ENCODE measurements around the gene CXCR4. TPM values are rescaled to one million over a fixed set of nuclear protein-coding genes. Genes with fewer than 3 reads are reported as not detected.

CXCR4 gene
- total RNA-seq, 3 donors from 2014 or later (not counting 1 experiment from before 2014, with no cell fraction given): 582 to 848 (median 741) TPM

DNA sequence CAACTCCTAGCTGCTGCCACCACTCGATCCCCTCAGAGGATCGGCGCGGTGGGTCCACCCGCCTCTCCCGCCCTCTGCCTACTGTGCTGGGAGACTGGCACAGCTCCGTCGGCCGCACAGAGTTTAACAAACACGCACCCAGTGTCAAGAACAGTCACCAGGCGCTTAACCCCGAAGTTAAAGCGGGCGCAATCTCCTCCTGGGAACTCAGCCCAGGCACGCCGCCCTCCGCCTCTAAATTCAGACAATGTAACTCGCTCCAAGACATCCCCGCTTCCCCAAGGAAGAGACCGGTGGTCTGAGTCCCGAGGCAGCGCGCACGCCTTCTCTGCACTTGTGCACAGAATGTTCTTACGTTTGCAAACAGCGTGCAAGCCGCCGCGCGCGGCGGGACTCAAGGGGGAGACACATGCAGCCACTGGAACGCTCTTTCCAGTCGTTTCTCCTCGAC is 533 bp downstream of the CXCR4 start:
- Mint-ChIP-seq H3K9me3 (no peaks in the 10 kb centered on the region), H3K36me3 (peaks cover 8% of the 10 kb centered on the region)
- ATAC-seq: peak; percentile 6 to 17 (median 14)

GRCh38 chr2:136116813-136117390 is 1.0 kb downstream of the CXCR4 start:
- intact Hi-C loops (cut with micrococcal nuclease): loop anchor here (1.0 to 10.0 kb wide), 12 partner anchors 15 to 375 kb away; partner anchors contain the start of gene UBXN4
- Histone ChIP-seq H3K27me3 (ENCODE audit: control insufficient read depth, insufficient read depth, low read length) (no peaks in the 10 kb centered on the region), H3K4me1 (ENCODE audit: control insufficient read depth, insufficient read depth, low read length) (peaks cover 32% of the 10 kb centered on the region), H3K4me3 (ENCODE audit: low read length) (peak overlapping the region; percentile 98), H3K36me3 (ENCODE audit: control insufficient read depth, insufficient read depth, low read length) (peaks cover 28% of the 10 kb centered on the region), H3K9me3 (ENCODE audit: control insufficient read depth, insufficient read depth, low read length) (no peaks in the 10 kb centered on the region), H3K27ac (ENCODE audit: low read length) (peak overlapping the region; percentile 98)
- H3K27me3 Mint-ChIP-seq (ENCODE audit: low read depth in 2 of 2): no peaks in the 10 kb centered on the region
- H3K9me3 Mint-ChIP-seq: no peaks in the 10 kb centered on the region
- peak; percentile 75 to 90 for DNase-seq
- H3K27ac Mint-ChIP-seq: peak overlapping the region; percentile 85 to 90
- H3K36me3 Mint-ChIP-seq: peaks cover 8% of the 10 kb centered on the region
- TF ChIP-seq, protein P1, sequence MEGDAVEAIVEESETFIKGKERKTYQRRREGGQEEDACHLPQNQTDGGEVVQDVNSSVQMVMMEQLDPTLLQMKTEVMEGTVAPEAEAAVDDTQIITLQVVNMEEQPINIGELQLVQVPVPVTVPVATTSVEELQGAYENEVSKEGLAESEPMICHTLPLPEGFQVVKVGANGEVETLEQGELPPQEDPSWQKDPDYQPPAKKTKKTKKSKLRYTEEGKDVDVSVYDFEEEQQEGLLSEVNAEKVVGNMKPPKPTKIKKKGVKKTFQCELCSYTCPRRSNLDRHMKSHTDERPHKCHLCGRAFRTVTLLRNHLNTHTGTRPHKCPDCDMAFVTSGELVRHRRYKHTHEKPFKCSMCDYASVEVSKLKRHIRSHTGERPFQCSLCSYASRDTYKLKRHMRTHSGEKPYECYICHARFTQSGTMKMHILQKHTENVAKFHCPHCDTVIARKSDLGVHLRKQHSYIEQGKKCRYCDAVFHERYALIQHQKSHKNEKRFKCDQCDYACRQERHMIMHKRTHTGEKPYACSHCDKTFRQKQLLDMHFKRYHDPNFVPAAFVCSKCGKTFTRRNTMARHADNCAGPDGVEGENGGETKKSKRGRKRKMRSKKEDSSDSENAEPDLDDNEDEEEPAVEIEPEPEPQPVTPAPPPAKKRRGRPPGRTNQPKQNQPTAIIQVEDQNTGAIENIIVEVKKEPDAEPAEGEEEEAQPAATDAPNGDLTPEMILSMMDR (IDR thresholded peaks at IDR 0.05): no peak
- peak overlapping the region; percentile 90 for H3K4me3 Mint-ChIP-seq
- H3K4me1 Mint-ChIP-seq: peaks cover 31 to 57% of the 10 kb centered on the region in 2 donors
- WGBS (ENCODE audit: insufficient coverage): under 1% methylated on average over 57 of the region's 57 CpGs
- peak; percentile 41 to 58 (median 49) for ATAC-seq

More for the DNA sequence above, 533 bp downstream of the CXCR4 start:
- under 1% methylated on average over 35 of the region's 35 CpGs for WGBS (ENCODE audit: insufficient coverage)
- H3K4me1 Mint-ChIP-seq: peaks cover 31 to 56% of the 10 kb centered on the region in 2 donors
- Histone ChIP-seq H3K36me3 (ENCODE audit: control insufficient read depth, insufficient read depth, low read length) (peaks cover 28% of the 10 kb centered on the region), H3K4me3 (ENCODE audit: low read length) (peak overlapping the region; percentile 98), H3K4me1 (ENCODE audit: control insufficient read depth, insufficient read depth, low read length) (peaks cover 32% of the 10 kb centered on the region), H3K9me3 (ENCODE audit: control insufficient read depth, insufficient read depth, low read length) (no peaks in the 10 kb centered on the region), H3K27me3 (ENCODE audit: control insufficient read depth, insufficient read depth, low read length) (no peaks in the 10 kb centered on the region), H3K27ac (ENCODE audit: low read length) (peak overlapping the region; percentile 98)
- intact Hi-C loops (cut with micrococcal nuclease): loop anchor here (2.0 to 10.0 kb wide), 8 partner anchors 60 to 375 kb away; partner anchors contain the start of gene UBXN4
- peak overlapping the region; percentile 90 for H3K4me3 Mint-ChIP-seq
- H3K27me3 Mint-ChIP-seq (ENCODE audit: low read depth in 2 of 2): no peaks in the 10 kb centered on the region
- DNase-seq: peak in 1 of 2 donors; percentile 76
- H3K27ac Mint-ChIP-seq: peak overlapping the region; percentile 85 to 90
- TF ChIP-seq, protein P1 (IDR thresholded peaks at IDR 0.05): no peak

DNA sequence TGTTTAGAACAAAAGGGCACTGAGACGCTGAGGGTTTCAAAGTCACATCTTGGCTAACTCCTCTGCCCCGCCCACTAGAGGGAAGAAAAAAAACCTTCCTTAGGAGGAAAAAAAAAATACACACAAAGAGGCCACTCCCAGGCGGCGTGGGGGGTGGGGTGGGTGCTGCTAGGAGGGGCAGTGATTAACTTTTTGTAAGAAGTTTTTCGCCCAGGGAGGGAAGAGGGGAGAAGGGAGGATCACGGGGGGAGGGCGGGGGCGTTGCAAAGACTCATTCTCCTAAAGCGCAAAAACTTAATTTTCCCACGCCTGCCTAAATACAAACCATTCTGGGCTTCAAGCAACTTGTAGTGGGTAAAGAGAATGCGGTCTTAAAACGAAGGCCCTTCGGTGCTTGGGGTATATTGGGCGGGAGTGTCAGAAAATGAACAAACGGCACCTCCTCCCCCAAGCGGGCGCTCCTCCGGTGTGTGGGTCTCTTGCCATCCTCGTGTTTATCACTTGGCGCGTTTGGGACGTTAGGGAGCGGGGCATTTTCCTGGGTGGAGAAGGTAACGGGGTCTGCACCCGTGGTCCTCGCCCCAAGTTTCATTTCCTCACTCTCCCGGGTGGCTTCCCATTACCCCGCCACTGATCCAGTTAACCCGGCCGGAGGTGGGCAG is 1.7 kb downstream of the CXCR4 start:
- DNase-seq (peak; percentile 68 to 87), ATAC-seq (peak; percentile 36 to 45 (median 37))
- Mint-ChIP-seq H3K4me1 (peaks cover 31 to 57% of the 10 kb centered on the region in 2 donors), H3K27me3 (ENCODE audit: low read depth in 2 of 2) (no peaks in the 10 kb centered on the region), H3K36me3 (peaks cover 8% of the 10 kb centered on the region), H3K27ac (peak overlapping the region; percentile 85 to 90), H3K9me3 (no peaks in the 10 kb centered on the region), H3K4me3 (peak overlapping the region; percentile 90)
- intact Hi-C loops (cut with micrococcal nuclease): loop anchor here (1.0 to 10.0 kb wide), 12 partner anchors 16 to 374 kb away; partner anchors contain the start of gene UBXN4
- no peaks in the 10 kb centered on the region for H3K9me3 ChIP-seq (ENCODE audit: control insufficient read depth, insufficient read depth, low read length)
- H3K36me3 ChIP-seq (ENCODE audit: control insufficient read depth, insufficient read depth, low read length): peaks cover 28% of the 10 kb centered on the region
- TF ChIP-seq, protein P1 (IDR thresholded peaks at IDR 0.05): no peak
- peak overlapping the region; percentile 98 for H3K27ac ChIP-seq (ENCODE audit: low read length)
- H3K4me3 ChIP-seq (ENCODE audit: low read length): peak overlapping the region; percentile 98
- H3K27me3 ChIP-seq (ENCODE audit: control insufficient read depth, insufficient read depth, low read length): no peaks in the 10 kb centered on the region
- peaks cover 32% of the 10 kb centered on the region for H3K4me1 ChIP-seq (ENCODE audit: control insufficient read depth, insufficient read depth, low read length)
- WGBS (ENCODE audit: insufficient coverage): 0% methylated on average over 21 of the region's 30 CpGs
